Transverse colon (tissue), 4 donors: ENCODE data around the gene PRH2. TPM values are rescaled to one million over a fixed set of nuclear protein-coding genes. Genes with fewer than 3 reads are reported as not detected.

Source experiments
- DNase-seq: peaks from one replicate; pipeline ENCODE4 v3.0.0-alpha.2; 2019
- H3K27ac ChIP-seq, 4 donors: fragments of 200-600 bp; sonication (generic); 2 replicates each; pipeline ENCODE4 v1.5.1; 2016 to 2018; ENCODE audit warnings: inconsistent platforms in 4 of 4
- H3K27me3 ChIP-seq: fragments of 200-600 bp; sonication (generic); 2 replicates; pipeline ENCODE4 v1.5.1; 2017; ENCODE audit warnings: inconsistent platforms
- H3K36me3 ChIP-seq, 4 donors: fragments of 200-600 bp; sonication (generic); 2 replicates each; pipeline ENCODE4 v1.5.1; 2017 to 2019; ENCODE audit warnings: inconsistent platforms in 4 of 4
- H3K4me1 ChIP-seq, 4 donors: fragments of 200-600 bp; sonication (generic); 2 replicates each; pipeline ENCODE4 v1.5.1; 2017 to 2020; ENCODE audit warnings: inconsistent platforms in 4 of 4
- H3K4me3 ChIP-seq, 4 donors: fragments of 200-600 bp; sonication (generic); 1 replicate in 1 of 4; 2 replicates in 3 of 4; pipeline versions ENCODE4 v1.5.1 to v1.6.1; 2017 to 2019; ENCODE audit warnings: inconsistent platforms in 4 of 4
- H3K9me3 ChIP-seq, 2 donors: fragments of 200-600 bp; sonication (generic); 2 replicates each; pipeline ENCODE4 v1.5.1; 2017 to 2019; ENCODE audit warnings: inconsistent platforms in 2 of 2
- CTCF ChIP-seq, 5 experiments: fragments of 200-600 bp in 3 of 5; fragments of 450-650 bp in 2 of 5; sonication (generic) in 3 of 5; IDR thresholded peaks; 1 replicate in 2 of 5; 2 replicates in 3 of 5; pipeline ENCODE4 v1.5.1; 2016 to 2017; ENCODE audit warnings: antibody characterized with exemption in 5 of 5, inconsistent platforms in 3 of 5, mild to moderate bottlenecking in 2 of 5, moderate library complexity in 1 of 5
- EP300 ChIP-seq: sonication (generic); formaldehyde crosslinking; IDR thresholded peaks from one replicate; pipeline ENCODE4 v1.6.1; 2017; ENCODE audit warnings: antibody characterized with exemption, low read depth
- POLR2A ChIP-seq: fragments of 450-650 bp; IDR thresholded peaks from one replicate; pipeline ENCODE4 v1.6.1; 2016; ENCODE audit warnings: antibody characterized with exemption, mild to moderate bottlenecking, moderate library complexity
- POLR2AphosphoS5 ChIP-seq, 3 donors: sonication (generic); formaldehyde crosslinking; IDR thresholded peaks; one replicate each; pipeline ENCODE4 v1.6.1; 2016; ENCODE audit warnings: antibody characterized with exemption in 3 of 3
- WGBS, 2 donors: methylation state at CpG; one replicate each; pipeline ENCODE4 v1.1.5; 2018; ENCODE audit warnings: low coverage in 1 of 2; 5-methylcytosine and 5-hydroxymethylcytosine counted together
- in situ Hi-C, 4 donors: fragments of 200-750 bp; cut with MboI; loops; one replicate each; pipeline versions ENCODE4 v1.15.0 to v1.15.1; 2017; ENCODE audit warnings: low sequenced_read_pairs in 3 of 4, low pct_ligation_motif_present in 1 of 4, low pct_unique_long_range_greater_than_20kb in 1 of 4
- intact Hi-C: fragments of 100-400 bp; cut with DNase I; formaldehyde crosslinking; loops from one replicate; pipeline ENCODE4 v1.15.1; 2023; ENCODE audit warnings: low total_unique reads
- total RNA-seq, 4 donors: library from RNA; depleted of rRNA; stranded (reverse); fragments of >200 nt; gene quantifications; one replicate each; pipeline ENCODE4 v1.1.0, GENCODE V29; 2016

PRH2 gene
- total RNA-seq, 4 donors from 2014 or later = not detected

DNA sequence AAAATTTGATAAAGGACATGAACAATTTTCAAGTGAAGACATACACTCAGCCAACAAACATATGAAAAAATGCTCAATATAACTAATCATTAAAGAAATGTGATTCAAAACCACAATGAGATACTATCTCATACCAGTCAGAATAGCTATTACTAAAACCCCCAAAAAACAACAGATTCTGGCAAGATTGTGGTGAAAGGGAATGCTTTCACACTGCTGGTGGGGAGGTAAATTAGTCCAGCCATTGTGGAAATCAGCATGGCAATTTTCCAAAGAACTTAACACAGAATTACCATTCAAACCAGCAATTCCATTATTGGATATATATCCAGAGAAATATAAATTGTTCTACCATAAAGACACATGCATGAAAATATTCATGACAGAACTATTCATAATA lies 28.7 kb downstream of the PRH2 start:
- in situ Hi-C loops (no loop called here), intact Hi-C loops (no loop called here)
- no peak for DNase-seq
- no peaks in the 10 kb centered on the region for H3K27me3 ChIP-seq
- H3K36me3 ChIP-seq = no peaks in the 10 kb centered on the region
- H3K4me3 ChIP-seq = no peak overlapping the region
- H3K27ac ChIP-seq = no peak overlapping the region
- H3K9me3 ChIP-seq = peaks cover 5 to 7% of the 10 kb centered on the region in 2 donors
- no peaks in the 10 kb centered on the region for H3K4me1 ChIP-seq
- no peak for TF ChIP-seq CTCF (IDR thresholded peaks at IDR 0.05)
- TF ChIP-seq POLR2A = no peak
- no peak for TF ChIP-seq EP300
- no peak for TF ChIP-seq POLR2AphosphoS5 (IDR thresholded peaks at IDR 0.05)

DNA sequence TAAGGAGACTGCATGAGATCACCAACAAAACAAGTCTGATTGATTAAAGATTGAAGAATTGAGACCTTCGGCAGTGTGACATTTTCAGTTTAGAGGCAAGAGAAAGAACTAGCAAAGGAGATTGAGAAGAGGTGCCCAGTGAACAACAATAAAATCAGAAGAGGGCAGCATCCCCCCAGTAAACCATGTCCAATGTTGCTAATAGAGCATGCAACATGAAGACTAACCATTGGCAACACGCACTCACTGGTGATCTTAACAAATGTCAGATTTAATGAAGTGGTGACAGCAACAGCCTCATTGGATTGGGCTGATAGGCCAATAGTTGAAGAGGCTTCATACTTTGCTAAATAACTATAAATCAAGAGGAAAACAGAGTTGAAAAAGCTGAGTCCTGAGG lies 30.8 kb downstream of the PRH2 start:
- intact Hi-C loops = no loop called here
- in situ Hi-C loops = no loop called here
- Histone ChIP-seq H3K9me3 (peaks cover 3 to 5% of the 10 kb centered on the region in 2 donors), H3K36me3 (no peaks in the 10 kb centered on the region), H3K4me3 (no peak overlapping the region), H3K27ac (no peak overlapping the region), H3K27me3 (no peaks in the 10 kb centered on the region), H3K4me1 (no peaks in the 10 kb centered on the region)
- no peak for TF ChIP-seq POLR2A
- TF ChIP-seq CTCF (IDR thresholded peaks at IDR 0.05) = no peak
- TF ChIP-seq POLR2AphosphoS5 (IDR thresholded peaks at IDR 0.05) = no peak
- TF ChIP-seq EP300 = no peak
- 100% methylated on average over 2 of the region's 2 CpGs for WGBS, 2 donors
- DNase-seq = no peak

DNA sequence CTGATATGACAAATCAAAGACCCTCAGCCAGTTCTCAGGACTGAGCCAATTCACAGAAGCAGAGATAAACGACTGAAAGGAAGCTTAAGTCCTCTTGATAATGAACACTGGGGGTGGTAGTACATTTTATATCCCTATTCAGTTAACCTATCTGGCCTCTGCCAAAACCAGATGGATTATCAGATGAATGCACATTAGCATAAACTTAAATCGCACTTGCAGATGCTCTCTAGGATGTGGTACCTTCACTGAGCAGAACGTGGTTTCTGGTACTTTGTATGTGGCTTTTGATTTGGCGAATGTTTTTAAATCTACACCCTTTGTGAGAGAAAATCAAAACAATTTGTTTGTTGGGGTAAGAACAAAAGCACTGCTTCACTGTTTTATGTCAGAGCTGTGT lies 31.2 kb downstream of the PRH2 start:
- Histone ChIP-seq H3K27ac (no peak overlapping the region), H3K36me3 (no peaks in the 10 kb centered on the region), H3K9me3 (peaks cover 0 to 5% of the 10 kb centered on the region in 2 donors), H3K4me3 (no peak overlapping the region), H3K27me3 (no peaks in the 10 kb centered on the region), H3K4me1 (no peaks in the 10 kb centered on the region)
- no peak for TF ChIP-seq EP300
- TF ChIP-seq CTCF (IDR thresholded peaks at IDR 0.05) = no peak
- TF ChIP-seq POLR2AphosphoS5 (IDR thresholded peaks at IDR 0.05) = no peak
- no peak for TF ChIP-seq POLR2A
- in situ Hi-C loops (no loop called here), intact Hi-C loops (no loop called here)
- 71 to 72% methylated on average over 4 of the region's 4 CpGs for WGBS, 2 donors
- DNase-seq = no peak

DNA sequence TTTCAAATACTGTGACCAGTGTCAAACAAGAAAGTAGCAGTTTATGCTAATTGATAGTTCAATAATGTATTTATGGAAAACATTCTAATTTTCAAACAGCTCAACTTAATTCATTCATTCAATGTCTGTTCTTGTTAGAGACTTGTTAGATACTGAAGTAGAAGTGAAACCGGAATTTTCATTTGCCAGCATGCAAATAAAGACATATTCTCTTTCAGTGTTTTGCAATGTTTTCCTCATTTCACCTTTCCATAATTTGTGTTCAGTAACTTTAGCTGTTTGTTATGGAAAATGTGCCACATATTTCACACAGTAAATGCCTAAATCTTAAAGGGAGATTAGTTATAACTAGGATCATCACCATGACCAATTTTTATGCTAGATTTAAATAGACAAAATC lies 36.4 kb downstream of the PRH2 start:
- in situ Hi-C loops (no loop called here), intact Hi-C loops (no loop called here)
- no peak for DNase-seq
- no peaks in the 10 kb centered on the region for H3K4me1 ChIP-seq
- H3K4me3 ChIP-seq = no peak overlapping the region
- H3K36me3 ChIP-seq = no peaks in the 10 kb centered on the region
- H3K9me3 ChIP-seq = no peaks in the 10 kb centered on the region
- no peaks in the 10 kb centered on the region for H3K27me3 ChIP-seq
- H3K27ac ChIP-seq = no peak overlapping the region
- TF ChIP-seq POLR2AphosphoS5 (IDR thresholded peaks at IDR 0.05) = no peak
- TF ChIP-seq EP300 = no peak
- TF ChIP-seq POLR2A = no peak
- no peak for TF ChIP-seq CTCF (IDR thresholded peaks at IDR 0.05)
- 93 to 95% methylated on average over 1 of the region's 1 CpG for WGBS, 2 donors
